ENCODE measurements around the gene WIPF2.

WIPF2 gene

DNA sequence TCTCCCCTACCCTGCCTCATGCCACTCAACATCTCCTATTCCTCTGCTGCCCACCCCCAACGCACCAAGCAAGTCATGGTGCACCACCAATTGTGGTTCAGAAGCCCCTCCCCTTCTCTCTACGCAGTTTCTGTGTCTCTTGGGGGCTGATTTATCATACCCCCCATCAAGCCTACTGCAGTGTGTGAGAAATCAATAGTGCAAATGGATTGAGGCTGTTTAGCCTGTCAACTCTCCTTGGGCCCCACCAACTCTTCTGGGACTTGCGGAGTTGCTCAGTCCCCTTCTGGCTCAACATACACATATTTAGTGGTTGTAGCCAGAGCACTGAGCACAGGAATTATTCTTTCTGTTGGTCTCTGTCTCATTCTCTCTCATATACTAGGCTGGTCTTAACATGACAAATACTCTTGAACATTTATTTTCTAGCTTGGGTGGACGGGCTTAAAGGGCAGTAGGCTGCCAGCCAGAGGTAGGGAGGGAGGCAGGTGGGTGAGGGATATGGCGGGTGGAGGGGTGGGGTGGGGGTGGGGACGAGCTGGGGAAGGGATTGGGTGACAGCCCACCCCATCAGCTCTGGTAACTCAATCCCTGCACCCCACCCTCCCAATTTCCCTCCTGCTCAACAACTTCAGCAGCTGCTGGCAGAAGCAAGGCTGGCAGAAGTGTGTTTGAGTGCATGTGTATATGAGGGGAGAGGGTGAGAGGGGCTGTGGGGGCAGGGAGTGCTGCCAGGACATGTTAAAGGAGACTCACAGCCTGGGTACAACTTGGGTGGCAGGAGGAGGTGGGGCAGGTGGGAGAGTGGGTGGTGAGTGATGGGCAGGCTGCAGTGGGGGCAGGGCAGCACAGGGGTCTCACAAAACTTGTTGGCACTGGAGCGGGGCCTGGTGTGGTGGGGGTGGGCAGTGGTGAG, 94.8 kb downstream of the WIPF2 start:
- POLR2A ChIA-PET: interaction anchor here (0.6 to 4.0 kb wide), 6 partner anchors 9 to 43 kb away, joined by 3 to 33 read pairs (median 4); no protein-coding TSS in a partner anchor
- H3K4me1 ChIP-seq (ENCODE audit: control insufficient read depth, insufficient read depth, low read length): peaks cover 21% of the 10 kb centered on the region
- TF ChIP-seq ZXDB (tag by site-specific recombination; IDR thresholded peaks at IDR 0.05): no peak
- no peak for TF ChIP-seq ZNF302 (tag by site-specific recombination; IDR thresholded peaks at IDR 0.05; ENCODE audit: low read depth)
- no peak for TF ChIP-seq ZNF837 (tag by site-specific recombination; IDR thresholded peaks at IDR 0.05)
- TF ChIP-seq SP2 (tag by site-specific recombination; IDR thresholded peaks at IDR 0.05): 0 out of 2 replicates have a peak, but pooled peaks have one; percentile 10
- TF ChIP-seq KLF1 (tag by site-specific recombination; IDR thresholded peaks at IDR 0.05): peak; percentile 52
- TF ChIP-seq ZNF510 (tag by site-specific recombination; IDR thresholded peaks at IDR 0.05; ENCODE audit: insufficient replicate concordance): no peak
- peak; percentile 99 for TF ChIP-seq GLIS1 (tag by site-specific recombination; IDR thresholded peaks at IDR 0.05)
- TF ChIP-seq, protein P1, sequence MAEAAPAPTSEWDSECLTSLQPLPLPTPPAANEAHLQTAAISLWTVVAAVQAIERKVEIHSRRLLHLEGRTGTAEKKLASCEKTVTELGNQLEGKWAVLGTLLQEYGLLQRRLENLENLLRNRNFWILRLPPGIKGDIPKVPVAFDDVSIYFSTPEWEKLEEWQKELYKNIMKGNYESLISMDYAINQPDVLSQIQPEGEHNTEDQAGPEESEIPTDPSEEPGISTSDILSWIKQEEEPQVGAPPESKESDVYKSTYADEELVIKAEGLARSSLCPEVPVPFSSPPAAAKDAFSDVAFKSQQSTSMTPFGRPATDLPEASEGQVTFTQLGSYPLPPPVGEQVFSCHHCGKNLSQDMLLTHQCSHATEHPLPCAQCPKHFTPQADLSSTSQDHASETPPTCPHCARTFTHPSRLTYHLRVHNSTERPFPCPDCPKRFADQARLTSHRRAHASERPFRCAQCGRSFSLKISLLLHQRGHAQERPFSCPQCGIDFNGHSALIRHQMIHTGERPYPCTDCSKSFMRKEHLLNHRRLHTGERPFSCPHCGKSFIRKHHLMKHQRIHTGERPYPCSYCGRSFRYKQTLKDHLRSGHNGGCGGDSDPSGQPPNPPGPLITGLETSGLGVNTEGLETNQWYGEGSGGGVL (tag by site-specific recombination; IDR thresholded peaks at IDR 0.05): peak; percentile 61
- TF ChIP-seq ZNF202 (tag by site-specific recombination; IDR thresholded peaks at IDR 0.05; ENCODE audit: borderline replicate concordance): no peak
- TF ChIP-seq ZNF549 (tag by site-specific recombination; IDR thresholded peaks at IDR 0.05): no peak
- no peak for TF ChIP-seq ZNF138 (tag by site-specific recombination; IDR thresholded peaks at IDR 0.05; ENCODE audit: borderline replicate concordance)
- TF ChIP-seq SETDB1 (IDR thresholded peaks at IDR 0.05; ENCODE audit: insufficient read length, low read length): no peak
- TF ChIP-seq ZNF776 (tag by site-specific recombination; IDR thresholded peaks at IDR 0.05; ENCODE audit: borderline replicate concordance): no peak
- TF ChIP-seq MYNN (tag by site-specific recombination; IDR thresholded peaks at IDR 0.05; ENCODE audit: borderline replicate concordance): no peak
- TF ChIP-seq, protein P2, sequence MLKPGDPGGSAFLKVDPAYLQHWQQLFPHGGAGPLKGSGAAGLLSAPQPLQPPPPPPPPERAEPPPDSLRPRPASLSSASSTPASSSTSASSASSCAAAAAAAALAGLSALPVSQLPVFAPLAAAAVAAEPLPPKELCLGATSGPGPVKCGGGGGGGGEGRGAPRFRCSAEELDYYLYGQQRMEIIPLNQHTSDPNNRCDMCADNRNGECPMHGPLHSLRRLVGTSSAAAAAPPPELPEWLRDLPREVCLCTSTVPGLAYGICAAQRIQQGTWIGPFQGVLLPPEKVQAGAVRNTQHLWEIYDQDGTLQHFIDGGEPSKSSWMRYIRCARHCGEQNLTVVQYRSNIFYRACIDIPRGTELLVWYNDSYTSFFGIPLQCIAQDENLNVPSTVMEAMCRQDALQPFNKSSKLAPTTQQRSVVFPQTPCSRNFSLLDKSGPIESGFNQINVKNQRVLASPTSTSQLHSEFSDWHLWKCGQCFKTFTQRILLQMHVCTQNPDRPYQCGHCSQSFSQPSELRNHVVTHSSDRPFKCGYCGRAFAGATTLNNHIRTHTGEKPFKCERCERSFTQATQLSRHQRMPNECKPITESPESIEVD (tag by site-specific recombination; IDR thresholded peaks at IDR 0.05): no peak
- TF ChIP-seq ZNF585B (tag by site-specific recombination; IDR thresholded peaks at IDR 0.05): no peak
- TF ChIP-seq ZBTB48 (tag by site-specific recombination; IDR thresholded peaks at IDR 0.05): no peak
- no peak for TF ChIP-seq PRDM1 (tag by site-specific recombination; IDR thresholded peaks at IDR 0.05)
- TF ChIP-seq GLIS2 (tag by site-specific recombination; IDR thresholded peaks at IDR 0.05): peak; percentile 72; the same call in 1 of the 2 replicates
- TF ChIP-seq EGR2 (tag by site-specific recombination; IDR thresholded peaks at IDR 0.05; ENCODE audit: low read depth): peak; percentile 73
- TF ChIP-seq ZNF404 (tag by site-specific recombination; IDR thresholded peaks at IDR 0.05): no peak
- TF ChIP-seq PATZ1 (tag by site-specific recombination; IDR thresholded peaks at IDR 0.05): no peak
- 0 out of 2 replicates have a peak, but pooled peaks have one; percentile 18 for TF ChIP-seq ZNF335 (tag by site-specific recombination; conservative IDR thresholded peaks at IDR 0.05)
- no peak for TF ChIP-seq ZNF155 (tag by site-specific recombination; IDR thresholded peaks at IDR 0.05)
- TF ChIP-seq ZIC2 (tag by site-specific recombination; IDR thresholded peaks at IDR 0.05): peak; percentile 81
- no peak for TF ChIP-seq ZFP69B (tag by site-specific recombination; IDR thresholded peaks at IDR 0.05)
- TF ChIP-seq ZNF324 (tag by site-specific recombination; IDR thresholded peaks at IDR 0.05): no peak
- no peak for TF ChIP-seq ZNF350 (tag by site-specific recombination; IDR thresholded peaks at IDR 0.05)

More for the DNA sequence above, 94.8 kb downstream of the WIPF2 start:
- Histone ChIP-seq H3K27ac (ENCODE audit: extremely low read depth, low read depth, low read length) (no peak overlapping the region), H3K9me3 (ENCODE audit: control insufficient read depth, insufficient read depth, low read depth, low read length) (no peaks in the 10 kb centered on the region), H3K36me3 (ENCODE audit: control insufficient read depth in 2 of 2, insufficient read depth in 1 of 2, low read length in 2 of 2) (no peaks in the 10 kb centered on the region), H3K4me3 (ENCODE audit: low read depth, low read length) (no peak overlapping the region)
- CTCF ChIA-PET: interaction anchor here (4.1 to 16.6 kb wide), 2 partner anchors 11 to 45 kb away, joined by 30 to 453 read pairs; partner anchors contain the start of gene GJD3
